Liver (tissue), 9 donors: ENCODE measurements around the gene TNFRSF1B. TPM values are rescaled to one million over a fixed set of nuclear protein-coding genes. Genes with fewer than 3 reads are reported as not detected.

ENCODE experiments used
- DNase-seq: peaks from one replicate; pipeline ENCODE4 v3.0.0-alpha.2; 2017; ENCODE audit warnings: low spot score
- H3K27ac ChIP-seq, 2 donors: one replicate each; pipeline ENCODE4 v1.7.0; 2013; ENCODE audit warnings: inconsistent platforms in 2 of 2, low read length in 2 of 2, control low read depth in 1 of 2, low read depth in 1 of 2, mild to moderate bottlenecking in 1 of 2
- H3K27me3 ChIP-seq, 4 donors: one replicate each; pipeline versions ENCODE4 v1.6.1 to v1.7.0; 2013; ENCODE audit warnings: low read length in 3 of 4, inconsistent platforms in 1 of 4, mild to moderate bottlenecking in 1 of 4, moderate library complexity in 1 of 4; ENCODE audit not compliant: control insufficient read depth in 4 of 4, insufficient read depth in 4 of 4
- H3K36me3 ChIP-seq, 4 donors: one replicate each; pipeline versions ENCODE4 v1.6.1 to v1.7.0; 2013; ENCODE audit warnings: low read length in 3 of 4, mild to moderate bottlenecking in 3 of 4, low read depth in 1 of 4, moderate library complexity in 1 of 4; ENCODE audit not compliant: control insufficient read depth in 4 of 4, insufficient read depth in 3 of 4
- H3K4me1 ChIP-seq, 4 donors: one replicate each; pipeline versions ENCODE4 v1.6.1 to v1.7.0; 2013; ENCODE audit warnings: low read length in 3 of 4, mild to moderate bottlenecking in 3 of 4, moderate library complexity in 1 of 4; ENCODE audit not compliant: control insufficient read depth in 4 of 4, insufficient read depth in 4 of 4
- H3K4me3 ChIP-seq, 3 donors: one replicate each; pipeline versions ENCODE4 v1.6.1 to v1.7.0; 2013; ENCODE audit warnings: low read length in 3 of 3, control low read depth in 1 of 3, low read depth in 1 of 3, mild to moderate bottlenecking in 1 of 3
- H3K9ac ChIP-seq, 2 donors: one replicate each; pipeline ENCODE4 v1.7.0; 2013; ENCODE audit warnings: low read length in 2 of 2, mild to moderate bottlenecking in 2 of 2, moderate library complexity in 2 of 2, control low read depth in 1 of 2, low read depth in 1 of 2
- H3K9me3 ChIP-seq, 4 donors: one replicate each; pipeline versions ENCODE4 v1.6.1 to v1.7.0; 2013; ENCODE audit warnings: low read length in 3 of 4; ENCODE audit not compliant: control insufficient read depth in 4 of 4
- CTCF ChIP-seq: fragments of 150-350 bp; IDR thresholded peaks from 2 replicates; pipeline ENCODE4 v1.5.1; 2017; ENCODE audit warnings: improper control_type of control experiment, low read depth, low read length; ENCODE audit not compliant: missing input control
- EGR1 ChIP-seq, 2 donors: IDR thresholded peaks; 2 replicates each; pipeline ENCODE4 v1.6.1; 2016 to 2018; ENCODE audit warnings: antibody characterized with exemption in 2 of 2, low read depth in 2 of 2
- FOXA1 ChIP-seq: IDR thresholded peaks from 2 replicates; pipeline ENCODE4 v1.6.1; 2016; ENCODE audit warnings: antibody characterized with exemption
- GABPA ChIP-seq, 2 donors: IDR thresholded peaks in 1 of 2; conservative IDR thresholded peaks in 1 of 2; 2 replicates each; pipeline ENCODE4 v1.6.1; 2016; ENCODE audit warnings: antibody characterized with exemption in 2 of 2, mild to moderate bottlenecking in 1 of 2, moderate library complexity in 1 of 2
- HNF4A ChIP-seq, 2 donors: conservative IDR thresholded peaks; 2 replicates each; pipeline ENCODE4 v1.6.1; 2016; ENCODE audit warnings: antibody characterized with exemption in 2 of 2, mild to moderate bottlenecking in 2 of 2
- MAX ChIP-seq: IDR thresholded peaks from 2 replicates; pipeline ENCODE4 v1.6.1; 2016; ENCODE audit warnings: antibody characterized with exemption
- REST ChIP-seq: IDR thresholded peaks from 2 replicates; pipeline ENCODE4 v1.6.1; 2016; ENCODE audit warnings: antibody characterized with exemption, mild to moderate bottlenecking
- SP1 ChIP-seq: IDR thresholded peaks from 2 replicates; pipeline ENCODE4 v1.6.1; 2018; ENCODE audit warnings: antibody characterized with exemption, mild to moderate bottlenecking
- TAF1 ChIP-seq: conservative IDR thresholded peaks from 2 replicates; pipeline ENCODE4 v1.6.1; 2016; ENCODE audit warnings: antibody characterized with exemption, mild to moderate bottlenecking
- YY1 ChIP-seq: IDR thresholded peaks from 2 replicates; pipeline ENCODE4 v1.6.1; 2016; ENCODE audit warnings: antibody characterized with exemption, mild to moderate bottlenecking
- ZBTB33 ChIP-seq: IDR thresholded peaks from 2 replicates; pipeline ENCODE4 v1.6.1; 2016; ENCODE audit warnings: antibody characterized with exemption
- WGBS: extraction: QIAGEN DNeasy Blood & Tissue Kit; methylation state at CpG from one replicate; pipeline ENCODE4 v1.1.7; 2013; 5-methylcytosine and 5-hydroxymethylcytosine counted together
- polyA plus RNA-seq, 2 donors: library from polyadenylated mRNA; stranded (reverse) in 1 of 2; unstranded in 1 of 2; fragments of 200-250 nt in 1 of 2; fragments of >200 nt in 1 of 2; fragmentation: Nextera tagmentation in 1 of 2; extraction: Ambion mirVana in 1 of 2; gene quantifications; one replicate each; pipeline versions ENCODE4 v1.2.1 to v1.2.3, GENCODE V29; 2013 to 2015
- total RNA-seq, 2 donors: library from RNA; depleted of rRNA; stranded (reverse); fragments of >200 nt; gene quantifications; one replicate each; pipeline ENCODE4 v1.2.3, GENCODE V29; 2014
- donor health status: healthy.
- donor health status: healthy.
- donor health status: healthy.
- donor health status: healthy.
- donor health status: healthy.

TNFRSF1B gene
- total and polyA plus RNA-seq, 4 donors, result 7.2 to 19.6 (median 16.5) TPM

GRCh38 chr1:12138196-12139168 is 28.3 kb upstream of the TNFRSF1B start:
- WGBS, result 91% methylated on average over 31 of the region's 31 CpGs
- H3K36me3 ChIP-seq, result no peaks in the 10 kb centered on the region

GRCh38 chr1:12140016-12140415 is 26.8 kb upstream of the TNFRSF1B start:
- DNase-seq, result no peak
- Histone ChIP-seq H3K27me3 (no peaks in the 10 kb centered on the region), H3K4me3 (no peak overlapping the region), H3K4me1 (peaks cover 0 to 3% (median 0%) of the 10 kb centered on the region in 4 donors), H3K9ac (no peak overlapping the region), H3K36me3 (no peaks in the 10 kb centered on the region), H3K9me3 (no peaks in the 10 kb centered on the region), H3K27ac (no peak overlapping the region)
- WGBS, result 96% methylated on average over 4 of the region's 4 CpGs
- no peak for TF ChIP-seq EGR1 (IDR thresholded peaks at IDR 0.05; ENCODE audit: low read depth in 2 of 2)
- no peak for TF ChIP-seq MAX
- TF ChIP-seq YY1, result no peak
- TF ChIP-seq TAF1, result no peak
- no peak for TF ChIP-seq ZBTB33
- no peak for TF ChIP-seq CTCF

More at GRCh38 chr1:12138196-12139168, 28.3 kb upstream of the TNFRSF1B start:
- Histone ChIP-seq H3K4me1 (no peaks in the 10 kb centered on the region), H3K4me3 (no peak overlapping the region), H3K9ac (no peak overlapping the region), H3K27ac (no peak overlapping the region), H3K27me3 (no peaks in the 10 kb centered on the region), H3K9me3 (no peaks in the 10 kb centered on the region)
- TF ChIP-seq HNF4A (conservative IDR thresholded peaks at IDR 0.05), result no peak
- no peak for TF ChIP-seq SP1
- TF ChIP-seq REST, result no peak
- no peak for TF ChIP-seq GABPA (IDR thresholded peaks at IDR 0.05 in 1 of 2, conservative IDR thresholded peaks at IDR 0.05 in 1 of 2)
- TF ChIP-seq FOXA1, result no peak
- DNase-seq, result no peak
